ENCODE measurements around the gene FAT4.

GRCh38 chr4:125350470-125351135 is 35.8 kb downstream of the FAT4 start:
- TF ChIP-seq CTCF (conservative IDR thresholded peaks at IDR 0.05) = no peak
- TF ChIP-seq EZH2 (IDR thresholded peaks at IDR 0.05; ENCODE audit: low read depth) = no peak

Data from PC-9 (cell line).